Activated naive CD8-positive, alpha-beta T cell (primary cell): ENCODE results near the gene SIN3A.

Experiments
- H3K27ac Mint-ChIP-seq: one replicate; pipeline ENCODE4 v1.8.0; 2021; ENCODE audit warnings: mixed read lengths
- H3K27me3 Mint-ChIP-seq: one replicate; pipeline ENCODE4 v1.8.0; 2021; ENCODE audit warnings: mixed read lengths
- H3K36me3 Mint-ChIP-seq: one replicate; pipeline ENCODE4 v1.8.0; 2021; ENCODE audit warnings: mixed read lengths
- H3K4me1 Mint-ChIP-seq: one replicate; pipeline ENCODE4 v1.8.0; 2021; ENCODE audit warnings: low read depth, mixed read lengths
- H3K4me3 Mint-ChIP-seq: one replicate; pipeline ENCODE4 v1.8.0; 2021; ENCODE audit warnings: mild to moderate bottlenecking, mixed read lengths
- H3K9me3 Mint-ChIP-seq: one replicate; pipeline ENCODE4 v1.8.0; 2021; ENCODE audit warnings: low read depth, mixed read lengths

SIN3A gene

GRCh38 chr15:75371901-75372688 lies 79.4 kb downstream of the SIN3A start:
- Mint-ChIP-seq H3K27ac (no peak overlapping the region), H3K36me3 (no peaks in the 10 kb centered on the region), H3K4me3 (no peak overlapping the region), H3K27me3 (no peaks in the 10 kb centered on the region), H3K4me1 (peaks cover 22% of the 10 kb centered on the region), H3K9me3 (no peaks in the 10 kb centered on the region)

GRCh38 chr15:75371486-75371885 lies 80.0 kb downstream of the SIN3A start:
- H3K27me3 Mint-ChIP-seq: no peaks in the 10 kb centered on the region
- H3K4me3 Mint-ChIP-seq: no peak overlapping the region
- no peaks in the 10 kb centered on the region for H3K36me3 Mint-ChIP-seq
- no peaks in the 10 kb centered on the region for H3K9me3 Mint-ChIP-seq
- H3K4me1 Mint-ChIP-seq: peaks cover 26% of the 10 kb centered on the region
- H3K27ac Mint-ChIP-seq: peak overlapping the region; percentile 64

GRCh38 chr15:75369897-75370581 lies 81.5 kb downstream of the SIN3A start:
- no peaks in the 10 kb centered on the region for H3K9me3 Mint-ChIP-seq
- no peaks in the 10 kb centered on the region for H3K27me3 Mint-ChIP-seq
- H3K36me3 Mint-ChIP-seq: no peaks in the 10 kb centered on the region
- peak overlapping the region; percentile 94 for H3K27ac Mint-ChIP-seq
- peak overlapping the region; percentile 92 for H3K4me3 Mint-ChIP-seq
- H3K4me1 Mint-ChIP-seq: peaks cover 26% of the 10 kb centered on the region

- no peaks in the 10 kb centered on the region for H3K9me3 Mint-ChIP-seq
Observed at GRCh38 chr15:75368689-75369239, 82.7 kb downstream of the SIN3A start.

GRCh38 chr15:75367913-75368688 lies 83.4 kb downstream of the SIN3A start, which contains the start of gene MAN2C1:
Gene MAN2C1 (minus strand): TSS chr15:75368607. CDS start chr15:75368583, 24 bp downstream.
- Mint-ChIP-seq H3K27me3 (no peaks in the 10 kb centered on the region), H3K36me3 (no peaks in the 10 kb centered on the region), H3K4me3 (peak within 1 kb of the TSS; percentile 92), H3K9me3 (no peaks in the 10 kb centered on the region), H3K27ac (peak within 1 kb of the TSS; percentile 94), H3K4me1 (peaks cover 26% of the 10 kb centered on the region)

More at GRCh38 chr15:75368689-75369239, 82.7 kb downstream of the SIN3A start:
- Mint-ChIP-seq H3K4me3 (peak overlapping the region; percentile 92), H3K36me3 (no peaks in the 10 kb centered on the region), H3K27me3 (no peaks in the 10 kb centered on the region), H3K27ac (peak overlapping the region; percentile 94), H3K4me1 (peaks cover 26% of the 10 kb centered on the region)

DNA sequence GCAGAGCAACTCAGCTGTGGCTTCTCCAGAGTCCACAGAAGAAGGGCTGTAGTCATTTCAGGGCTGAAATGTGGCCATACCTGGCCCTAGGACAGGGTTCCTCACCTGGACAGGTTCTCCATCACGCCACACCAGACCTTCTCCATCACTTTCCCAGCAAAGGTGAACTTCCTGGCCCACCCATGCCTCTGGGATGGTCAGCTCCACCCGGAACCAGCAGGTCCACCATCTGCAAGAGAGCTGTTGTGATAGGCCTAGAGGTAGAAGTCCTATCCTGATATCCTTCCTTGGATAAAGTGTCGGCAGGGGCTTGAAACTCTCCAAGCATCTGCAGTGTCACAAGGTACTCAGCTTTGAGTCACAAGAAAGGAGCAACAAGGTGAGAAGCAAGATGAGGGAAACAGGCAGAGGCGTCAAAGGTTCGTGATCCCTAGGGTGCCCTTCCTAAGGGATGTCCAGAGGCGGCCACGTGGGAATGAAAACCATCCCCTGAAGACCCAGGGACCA lies 84.0 kb downstream of the SIN3A start:
- Mint-ChIP-seq H3K9me3 (no peaks in the 10 kb centered on the region), H3K4me1 (peaks cover 25% of the 10 kb centered on the region), H3K36me3 (no peaks in the 10 kb centered on the region), H3K27ac (peak overlapping the region; percentile 16), H3K4me3 (peak overlapping the region; percentile 92), H3K27me3 (no peaks in the 10 kb centered on the region)

- H3K27me3 Mint-ChIP-seq: no peaks in the 10 kb centered on the region
- H3K4me1 Mint-ChIP-seq: peaks cover 25% of the 10 kb centered on the region
- H3K4me3 Mint-ChIP-seq: peak overlapping the region; percentile 92
- H3K27ac Mint-ChIP-seq: no peak overlapping the region
- H3K36me3 Mint-ChIP-seq: no peaks in the 10 kb centered on the region
- H3K9me3 Mint-ChIP-seq: no peaks in the 10 kb centered on the region
Observed at GRCh38 chr15:75367006-75367405, 84.5 kb downstream of the SIN3A start.

GRCh38 chr15:75366163-75366562 lies 85.3 kb downstream of the SIN3A start:
- Mint-ChIP-seq H3K36me3 (no peaks in the 10 kb centered on the region), H3K9me3 (no peaks in the 10 kb centered on the region), H3K27ac (no peak overlapping the region), H3K4me3 (no peak overlapping the region), H3K4me1 (peaks cover 25% of the 10 kb centered on the region), H3K27me3 (no peaks in the 10 kb centered on the region)

GRCh38 chr15:75364881-75365280 lies 86.6 kb downstream of the SIN3A start:
- Mint-ChIP-seq H3K27ac (no peak overlapping the region), H3K27me3 (no peaks in the 10 kb centered on the region), H3K4me1 (peaks cover 23% of the 10 kb centered on the region), H3K36me3 (no peaks in the 10 kb centered on the region), H3K4me3 (no peak overlapping the region), H3K9me3 (no peaks in the 10 kb centered on the region)

DNA sequence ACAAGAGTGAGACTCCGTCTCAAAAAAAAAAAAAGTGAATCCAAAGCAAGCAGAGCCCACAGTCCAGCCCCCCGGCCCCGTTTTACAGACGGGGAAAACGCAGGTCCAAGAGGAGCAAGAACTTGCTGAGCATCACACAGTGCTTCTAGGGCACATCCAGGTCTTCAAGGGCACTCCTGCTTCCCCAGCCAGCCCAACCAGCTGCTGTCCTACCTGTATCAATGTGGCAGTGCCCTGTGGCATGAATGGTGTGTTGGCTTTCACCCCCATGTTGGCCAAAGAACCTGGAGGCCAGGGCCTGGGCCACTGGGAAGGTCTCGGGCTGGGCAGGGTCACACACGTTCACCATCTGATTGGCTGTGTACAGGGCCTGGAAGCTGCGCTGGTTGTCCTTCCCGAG lies 87.7 kb downstream of the SIN3A start:
- Mint-ChIP-seq H3K4me1 (peaks cover 12% of the 10 kb centered on the region), H3K9me3 (no peaks in the 10 kb centered on the region), H3K27ac (no peak overlapping the region), H3K4me3 (no peak overlapping the region), H3K27me3 (no peaks in the 10 kb centered on the region), H3K36me3 (no peaks in the 10 kb centered on the region)

GRCh38 chr15:75362642-75363249 lies 88.7 kb downstream of the SIN3A start:
- Mint-ChIP-seq H3K27ac (no peak overlapping the region), H3K27me3 (no peaks in the 10 kb centered on the region), H3K36me3 (no peaks in the 10 kb centered on the region), H3K4me1 (peaks cover 10% of the 10 kb centered on the region), H3K9me3 (no peaks in the 10 kb centered on the region), H3K4me3 (no peak overlapping the region)

DNA sequence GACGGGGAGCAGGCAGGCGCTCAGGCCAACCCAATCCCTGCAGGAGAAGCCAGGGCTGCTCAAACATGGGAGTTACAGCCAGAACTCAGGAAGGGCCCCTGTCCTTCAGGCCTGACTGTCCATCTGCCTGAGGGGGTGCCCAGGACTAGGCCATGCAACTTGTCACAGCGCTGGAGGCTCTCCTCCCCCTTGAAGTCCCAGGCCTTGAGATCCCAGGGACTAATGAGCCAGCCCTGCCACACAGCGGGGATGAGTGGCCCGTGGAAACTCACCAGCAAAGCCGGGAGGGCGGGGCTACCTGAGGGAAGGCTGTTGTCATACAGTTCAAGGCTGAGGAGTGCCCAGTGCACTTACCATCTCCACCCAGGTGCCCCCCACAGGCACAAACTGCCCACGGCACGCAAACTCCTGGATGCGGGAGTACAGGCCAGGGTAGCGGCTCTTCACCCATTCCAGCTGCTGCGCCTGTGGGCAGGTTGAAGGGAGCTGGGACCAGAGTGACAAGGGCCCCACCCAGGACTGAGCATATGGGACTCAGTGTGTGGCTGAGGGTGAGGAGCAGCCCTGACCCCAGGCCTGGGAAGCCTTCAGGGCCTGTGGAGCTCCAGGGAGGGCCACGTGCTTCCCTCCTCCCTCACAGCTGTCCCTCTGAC lies 89.4 kb downstream of the SIN3A start:
- Mint-ChIP-seq H3K4me1 (peaks cover 5% of the 10 kb centered on the region), H3K27ac (no peak overlapping the region), H3K4me3 (no peak overlapping the region), H3K9me3 (no peaks in the 10 kb centered on the region), H3K27me3 (no peaks in the 10 kb centered on the region), H3K36me3 (no peaks in the 10 kb centered on the region)

GRCh38 chr15:75361361-75361988 lies 90.0 kb downstream of the SIN3A start:
- H3K36me3 Mint-ChIP-seq: no peaks in the 10 kb centered on the region
- H3K27ac Mint-ChIP-seq: no peak overlapping the region
- H3K4me1 Mint-ChIP-seq: no peaks in the 10 kb centered on the region
- H3K4me3 Mint-ChIP-seq: no peak overlapping the region
- no peaks in the 10 kb centered on the region for H3K9me3 Mint-ChIP-seq
- no peaks in the 10 kb centered on the region for H3K27me3 Mint-ChIP-seq
